Activated naive CD4-positive, alpha-beta T cell treated with anti-CD3 and anti-CD28 coated beads, Interleukin-2, amount 50 U/mL, for 72 hours (primary cell): ENCODE measurements around the gene ZNF219. TPM values are rescaled to one million over a fixed set of nuclear protein-coding genes. Genes with fewer than 3 reads are reported as not detected.

Source experiments
- ATAC-seq, 2 donors: fragments of 150-1000 bp; cut with Tn5 transposase; 2 replicates each; pipeline ENCODE4 v1.10.0; 2021; ENCODE audit warnings: mild to moderate bottlenecking in 2 of 2, moderate library complexity in 2 of 2
- DNase-seq, 2 donors: peaks; one replicate each; pipeline ENCODE4 v3.0.0; 2021 to 2022; ENCODE audit warnings: low spot score in 2 of 2
- H3K27ac Mint-ChIP-seq, 2 donors: one replicate each; pipeline ENCODE4 v1.8.0; 2022; ENCODE audit warnings: mild to moderate bottlenecking in 2 of 2, mixed read lengths in 2 of 2
- H3K36me3 Mint-ChIP-seq, 2 donors: one replicate each; pipeline ENCODE4 v1.8.0; 2022; ENCODE audit warnings: mixed read lengths in 2 of 2
- H3K9me3 Mint-ChIP-seq, 2 donors: one replicate each; pipeline ENCODE4 v1.8.0; 2022; ENCODE audit warnings: mixed read lengths in 2 of 2
- total RNA-seq, 2 donors: library from RNA; stranded (reverse); gene quantifications; one replicate each; pipeline ENCODE4 v1.2.3, GENCODE V29; 2022

Gene ZNF219
- total RNA-seq, 2 donors from 2014 or later = 10.0 to 21.9 TPM

GRCh38 chr14:21093018-21093417, 5.4 kb downstream of the ZNF219 start:
- ATAC-seq (no peak), DNase-seq (no peak)
- H3K36me3 Mint-ChIP-seq = peaks cover 0 to 6% of the 10 kb centered on the region in 2 donors
- no peaks in the 10 kb centered on the region for H3K9me3 Mint-ChIP-seq
- H3K27ac Mint-ChIP-seq = no peak overlapping the region

- Mint-ChIP-seq H3K36me3 (peaks cover 0 to 6% of the 10 kb centered on the region in 2 donors), H3K9me3 (no peaks in the 10 kb centered on the region), H3K27ac (no peak overlapping the region)
- ATAC-seq (peak; percentile 85 to 88), DNase-seq (peak; percentile 83 to 98)
Measured at GRCh38 chr14:21092273-21093011, 6.0 kb downstream of the ZNF219 start.

GRCh38 chr14:21091821-21092272, 6.6 kb downstream of the ZNF219 start:
- Mint-ChIP-seq H3K36me3 (peaks cover 0 to 6% of the 10 kb centered on the region in 2 donors), H3K27ac (no peak overlapping the region), H3K9me3 (no peaks in the 10 kb centered on the region)
- ATAC-seq = no peak
- DNase-seq = no peak

GRCh38 chr14:21090940-21091663, 7.4 kb downstream of the ZNF219 start:
- ATAC-seq = no peak
- DNase-seq = no peak
- H3K9me3 Mint-ChIP-seq = no peaks in the 10 kb centered on the region
- no peak overlapping the region for H3K27ac Mint-ChIP-seq
- peaks cover 0 to 6% of the 10 kb centered on the region in 2 donors for H3K36me3 Mint-ChIP-seq

GRCh38 chr14:21090194-21090939, 8.1 kb downstream of the ZNF219 start:
- DNase-seq (peak in 1 of 2 donors; percentile 60), ATAC-seq (no peak)
- Mint-ChIP-seq H3K9me3 (no peaks in the 10 kb centered on the region), H3K27ac (no peak overlapping the region), H3K36me3 (peaks cover 0 to 6% of the 10 kb centered on the region in 2 donors)

- H3K27ac Mint-ChIP-seq = no peak overlapping the region
- H3K9me3 Mint-ChIP-seq = no peaks in the 10 kb centered on the region
- ATAC-seq = no peak
- no peak for DNase-seq
- H3K36me3 Mint-ChIP-seq = peaks cover 0 to 6% of the 10 kb centered on the region in 2 donors
Measured at GRCh38 chr14:21089877-21090193, 8.6 kb downstream of the ZNF219 start.

- DNase-seq = no peak
- H3K27ac Mint-ChIP-seq = peak overlapping the region in 1 of 2 donors; percentile 15
- ATAC-seq = no peak
- no peaks in the 10 kb centered on the region for H3K9me3 Mint-ChIP-seq
- H3K36me3 Mint-ChIP-seq = peaks cover 0 to 6% of the 10 kb centered on the region in 2 donors
Measured at GRCh38 chr14:21089271-21089670, 9.2 kb downstream of the ZNF219 start.

GRCh38 chr14:21088687-21089086, 9.8 kb downstream of the ZNF219 start:
- H3K27ac Mint-ChIP-seq = peak overlapping the region; percentile 15 to 74
- DNase-seq (no peak), ATAC-seq (no peak)
- no peaks in the 10 kb centered on the region for H3K9me3 Mint-ChIP-seq
- H3K36me3 Mint-ChIP-seq = peaks cover 0 to 6% of the 10 kb centered on the region in 2 donors

- Mint-ChIP-seq H3K27ac (peak overlapping the region in 1 of 2 donors; percentile 83), H3K36me3 (peaks cover 0 to 1% of the 10 kb centered on the region in 2 donors)
- peak in 1 of 2 donors; percentile 37 for DNase-seq
Measured at GRCh38 chr14:21087294-21088091, 11.0 kb downstream of the ZNF219 start.

GRCh38 chr14:21086908-21087293, 11.6 kb downstream of the ZNF219 start:
- no peaks in the 10 kb centered on the region for H3K9me3 Mint-ChIP-seq
- H3K27ac Mint-ChIP-seq = peak overlapping the region; percentile 81 to 83

More at GRCh38 chr14:21087294-21088091, 11.0 kb downstream of the ZNF219 start:
- no peaks in the 10 kb centered on the region for H3K9me3 Mint-ChIP-seq
- peak; percentile 85 to 86 for ATAC-seq

GRCh38 chr14:21084998-21085853, 13.2 kb downstream of the ZNF219 start:
- DNase-seq (no peak), ATAC-seq (no peak)
- Mint-ChIP-seq H3K36me3 (no peaks in the 10 kb centered on the region), H3K27ac (peak overlapping the region in 1 of 2 donors; percentile 24), H3K9me3 (no peaks in the 10 kb centered on the region)

More at GRCh38 chr14:21086908-21087293, 11.6 kb downstream of the ZNF219 start:
- no peak for DNase-seq
- no peaks in the 10 kb centered on the region for H3K36me3 Mint-ChIP-seq
- ATAC-seq = no peak

- Mint-ChIP-seq H3K36me3 (no peaks in the 10 kb centered on the region), H3K9me3 (no peaks in the 10 kb centered on the region), H3K27ac (peak overlapping the region in 1 of 2 donors; percentile 0)
- ATAC-seq (no peak), DNase-seq (no peak)
Measured at GRCh38 chr14:21084396-21084795, 14.1 kb downstream of the ZNF219 start.

GRCh38 chr14:21083565-21084325, 14.7 kb downstream of the ZNF219 start:
- DNase-seq (no peak), ATAC-seq (no peak)
- Mint-ChIP-seq H3K36me3 (no peaks in the 10 kb centered on the region), H3K9me3 (no peaks in the 10 kb centered on the region), H3K27ac (peak overlapping the region in 1 of 2 donors; percentile 0)

- Mint-ChIP-seq H3K36me3 (no peaks in the 10 kb centered on the region), H3K9me3 (no peaks in the 10 kb centered on the region), H3K27ac (no peak overlapping the region)
- no peak for ATAC-seq
- DNase-seq = no peak
Measured at GRCh38 chr14:21081521-21082142, 16.8 kb downstream of the ZNF219 start.
